DOHH2 (cell line): ENCODE data around the gene SPOCK1.

ENCODE experiments used
- H3F3A ChIP-seq: fragments of 200-600 bp; sonication (generic), shearing (Covaris generic); 2 replicates; pipeline ENCODE4 v1.6.0; 2016; ENCODE audit warnings: antibody characterized with exemption, mild to moderate bottlenecking; ENCODE audit not compliant: control insufficient read depth, insufficient read depth
- H3K27ac ChIP-seq: fragments of 200-600 bp; sonication (generic); 2 replicates; pipeline ENCODE4 v1.5.1; 2014; ENCODE audit warnings: low read depth, mild to moderate bottlenecking, low read length, moderate library complexity
- H3K27me3 ChIP-seq: fragments of 200-600 bp; sonication (generic); 2 replicates; pipeline ENCODE4 v1.6.1; 2014; ENCODE audit warnings: mild to moderate bottlenecking, low read length, mixed read lengths; ENCODE audit not compliant: control insufficient read depth
- H3K36me3 ChIP-seq: fragments of 200-600 bp; sonication (generic); 2 replicates; pipeline ENCODE4 v1.6.1; 2014; ENCODE audit warnings: mild to moderate bottlenecking, low read length, moderate library complexity, mixed read lengths; ENCODE audit not compliant: control insufficient read depth
- H3K4me1 ChIP-seq: fragments of 200-600 bp; sonication (generic); 2 replicates; pipeline ENCODE4 v1.6.1; 2014; ENCODE audit warnings: mild to moderate bottlenecking, low read length, mixed read lengths; ENCODE audit not compliant: control insufficient read depth
- H3K4me2 ChIP-seq: fragments of 200-600 bp; sonication (generic); 2 replicates; pipeline ENCODE4 v1.6.0; 2014; ENCODE audit warnings: mild to moderate bottlenecking, low read length, moderate library complexity
- H3K4me3 ChIP-seq: fragments of 200-600 bp; sonication (generic); 2 replicates; pipeline ENCODE4 v1.5.1; 2014; ENCODE audit warnings: mild to moderate bottlenecking, low read length, mixed read lengths
- H3K79me2 ChIP-seq: fragments of 200-600 bp; sonication (generic); 2 replicates; pipeline ENCODE4 v1.6.1; 2014; ENCODE audit warnings: mild to moderate bottlenecking, low read length, mixed read lengths; ENCODE audit not compliant: control insufficient read depth
- H3K9me2 ChIP-seq: fragments of 200-600 bp; sonication (generic); replicated peaks from 2 replicates; pipeline ENCODE4 v1.6.1; 2014; ENCODE audit warnings: mild to moderate bottlenecking, low read length, mixed read lengths; ENCODE audit not compliant: control insufficient read depth
- H3K9me3 ChIP-seq: fragments of 200-600 bp; sonication (generic); 2 replicates; pipeline ENCODE4 v1.6.1; 2014; ENCODE audit warnings: antibody characterized with exemption, low read length, mixed read lengths; ENCODE audit not compliant: control insufficient read depth, insufficient read depth
- H4K20me1 ChIP-seq: fragments of 200-600 bp; sonication (generic); 2 replicates; pipeline ENCODE4 v1.6.0; 2014; ENCODE audit warnings: low read depth, mild to moderate bottlenecking, antibody characterized with exemption, low read length, moderate library complexity; ENCODE audit not compliant: control insufficient read depth, insufficient read depth
- CTCF ChIP-seq: fragments of 200-600 bp; sonication (generic); IDR thresholded peaks from one replicate; pipeline ENCODE4 v1.5.1; 2014; ENCODE audit warnings: antibody characterized with exemption, mild to moderate bottlenecking, low read depth, low read length; ENCODE audit not compliant: poor library complexity, severe bottlenecking
- EZH2phosphoT487 ChIP-seq: fragments of 200-600 bp; sonication (generic); IDR thresholded peaks from 2 replicates; pipeline ENCODE4 v1.6.1; 2017; ENCODE audit warnings: borderline replicate concordance, mild to moderate bottlenecking, antibody characterized with exemption, low read length, moderate library complexity, mixed read lengths

The SPOCK1 gene

DNA sequence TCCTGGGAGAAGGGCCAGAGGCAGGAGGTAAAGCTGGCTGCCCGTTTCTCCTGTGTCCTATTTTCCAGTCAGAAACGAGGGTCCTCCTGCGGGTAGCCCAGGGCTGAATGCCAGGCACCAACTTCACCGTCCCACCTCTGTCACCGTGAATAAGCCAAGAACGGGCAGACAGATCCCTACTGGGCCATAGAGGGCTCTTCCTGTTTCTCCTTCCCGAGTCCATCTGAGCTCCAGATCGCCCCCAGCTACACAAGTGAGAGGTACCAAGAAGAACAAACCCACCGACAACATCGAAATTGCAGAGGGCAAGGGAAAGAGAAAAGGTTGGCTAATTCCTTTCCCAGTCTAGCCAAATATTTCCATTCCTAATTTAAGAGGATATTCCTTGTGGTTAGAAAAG lies 93.7 kb downstream of the SPOCK1 start:
- H3F3A ChIP-seq = no peaks in the 10 kb centered on the region
- no peaks in the 10 kb centered on the region for H3K36me3 ChIP-seq
- no peaks in the 10 kb centered on the region for H3K4me1 ChIP-seq
- no peaks in the 10 kb centered on the region for H4K20me1 ChIP-seq
- H3K4me2 ChIP-seq = no peak overlapping the region
- H3K9me3 ChIP-seq = no peaks in the 10 kb centered on the region
- H3K4me3 ChIP-seq = no peak overlapping the region
- no peaks in the 10 kb centered on the region for H3K9me2 ChIP-seq
- H3K27me3 ChIP-seq = peaks cover 3% of the 10 kb centered on the region; the same call in 1 of the 2 replicates
- no peaks in the 10 kb centered on the region for H3K79me2 ChIP-seq
- no peak overlapping the region for H3K27ac ChIP-seq
- no peak for TF ChIP-seq CTCF
- no peak for TF ChIP-seq EZH2phosphoT487

DNA sequence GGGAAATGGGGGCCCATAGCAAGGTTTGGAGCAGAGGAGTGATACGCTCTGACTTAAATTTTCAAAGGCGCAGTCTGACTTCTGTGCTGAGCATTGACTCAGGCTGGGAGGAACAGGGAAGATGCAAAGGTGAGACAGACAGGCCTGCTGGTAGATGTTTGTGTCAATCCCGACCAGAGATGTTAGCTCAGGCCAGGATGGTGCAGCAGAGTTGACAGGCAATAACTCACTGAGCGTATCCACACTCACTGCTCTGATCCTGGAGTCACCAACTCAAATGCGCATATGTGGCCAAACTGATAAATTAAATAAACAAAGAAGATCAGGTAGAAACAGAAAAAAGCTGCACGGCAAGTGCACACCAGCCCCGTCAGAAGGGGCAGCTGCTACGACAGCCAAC lies 95.3 kb downstream of the SPOCK1 start:
- Histone ChIP-seq H3K9me2 (no peaks in the 10 kb centered on the region), H3K79me2 (no peaks in the 10 kb centered on the region), H3K36me3 (no peaks in the 10 kb centered on the region), H3K27me3 (peaks cover 3% of the 10 kb centered on the region; the same call in 1 of the 2 replicates), H4K20me1 (no peaks in the 10 kb centered on the region), H3F3A (no peaks in the 10 kb centered on the region), H3K4me1 (no peaks in the 10 kb centered on the region), H3K9me3 (no peaks in the 10 kb centered on the region), H3K27ac (no peak overlapping the region), H3K4me2 (no peak overlapping the region), H3K4me3 (no peak overlapping the region)
- no peak for TF ChIP-seq EZH2phosphoT487
- no peak for TF ChIP-seq CTCF

DNA sequence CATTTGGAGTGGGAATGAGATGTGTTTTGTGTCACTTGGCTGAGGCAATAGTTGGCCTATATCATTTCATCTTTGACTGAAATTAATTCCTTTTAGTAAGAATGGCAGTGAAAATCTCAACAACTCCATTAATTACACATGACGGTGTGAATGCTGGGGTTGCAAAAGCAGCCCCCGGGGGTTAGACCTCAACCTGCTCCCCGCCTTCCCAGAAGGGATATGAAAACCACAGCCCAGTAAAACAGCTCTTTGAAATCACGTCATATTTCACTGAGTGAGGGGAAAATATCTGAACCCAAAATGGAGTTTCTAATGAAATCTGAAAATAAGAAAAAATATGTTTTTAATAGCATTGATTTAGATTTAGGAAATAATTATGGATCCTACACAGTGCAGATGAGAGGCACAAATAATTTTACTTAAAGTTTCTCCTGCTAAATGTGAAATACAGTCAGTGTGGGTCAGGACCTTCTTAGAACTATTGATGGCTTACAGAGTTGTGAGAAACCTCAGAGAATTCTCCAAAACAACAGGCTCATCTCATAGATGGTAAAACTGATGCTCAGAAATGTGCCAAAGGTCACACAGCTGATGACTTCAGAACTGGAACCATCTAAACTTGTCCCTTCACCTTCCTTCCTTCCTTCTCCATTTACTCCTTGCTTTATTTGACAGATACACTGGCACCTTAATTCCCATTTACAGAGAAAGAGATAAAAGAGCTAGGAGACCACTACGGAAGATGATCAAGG lies 96.5 kb downstream of the SPOCK1 start:
- no peaks in the 10 kb centered on the region for H3K9me2 ChIP-seq
- no peaks in the 10 kb centered on the region for H3K79me2 ChIP-seq
- H3K27ac ChIP-seq = no peak overlapping the region
- no peak overlapping the region for H3K4me3 ChIP-seq
- no peaks in the 10 kb centered on the region for H4K20me1 ChIP-seq
- H3K4me1 ChIP-seq = no peaks in the 10 kb centered on the region
- H3K9me3 ChIP-seq = no peaks in the 10 kb centered on the region
- H3F3A ChIP-seq = no peaks in the 10 kb centered on the region
- no peak overlapping the region for H3K4me2 ChIP-seq
- TF ChIP-seq CTCF (no peak), EZH2phosphoT487 (no peak)
- peaks cover 3% of the 10 kb centered on the region; the same call in 1 of the 2 replicates for H3K27me3 ChIP-seq
- H3K36me3 ChIP-seq = no peaks in the 10 kb centered on the region
